CD4-positive, alpha-beta T cell (primary cell): ENCODE results near the gene SATB2. TPM values are rescaled to one million over a fixed set of nuclear protein-coding genes. Genes with fewer than 3 reads are reported as not detected.

ENCODE experiments used
- ATAC-seq: fragments of 200-7000 bp; cut with Tn5 transposase; one replicate; pipeline ENCODE4 v1.10.0; 2022; ENCODE audit warnings: mild to moderate bottlenecking; ENCODE audit not compliant: poor library complexity
- CTCF ChIA-PET: fragments of 350-600 bp; sonication (Branson Sonifier 250); formaldehyde crosslinking; loops from one replicate; lab custom pipeline; 2021; ENCODE audit warnings: antibody characterized with exemption, inconsistent platforms; lab: Charles Lee
- POLR2A ChIA-PET: fragments of 350-600 bp; sonication (Branson Sonifier 250); formaldehyde crosslinking; loops from one replicate; lab custom pipeline; 2021; ENCODE audit warnings: antibody characterized with exemption, inconsistent platforms; lab: Charles Lee
- DNase-seq, 14 experiments: peaks; one replicate each; pipeline ENCODE4 v3.0.0-alpha.2; 2013 to 2020; ENCODE audit warnings: mixed read lengths in 2 of 14
- H3K27ac ChIP-seq, 2 donors: one replicate each; pipeline versions ENCODE4 v1.5.1 to v1.7.0; 2013; ENCODE audit warnings: low read length in 2 of 2, low read depth in 1 of 2, mild to moderate bottlenecking in 1 of 2
- H3K27me3 ChIP-seq, 2 experiments: 1 replicate in 1 of 2; 2 replicates in 1 of 2; pipeline versions ENCODE4 v1.6.1 to v1.7.0; 2013; ENCODE audit warnings: low read length in 2 of 2, control low read depth in 1 of 2, mild to moderate bottlenecking in 1 of 2, moderate library complexity in 1 of 2; ENCODE audit not compliant: insufficient read depth in 2 of 2, control insufficient read depth in 1 of 2
- H3K36me3 ChIP-seq: one replicate; pipeline ENCODE4 v1.6.1; 2013; ENCODE audit warnings: low read length, control low read depth; ENCODE audit not compliant: insufficient read depth
- H3K4me1 ChIP-seq: one replicate; pipeline ENCODE4 v1.6.1; 2013; ENCODE audit warnings: low read length, control low read depth; ENCODE audit not compliant: insufficient read depth
- H3K4me3 ChIP-seq: one replicate; pipeline ENCODE4 v1.5.1; 2013; ENCODE audit warnings: mild to moderate bottlenecking, low read length, moderate library complexity
- H3K9me3 ChIP-seq, 2 experiments: 1 replicate in 1 of 2; 2 replicates in 1 of 2; pipeline versions ENCODE4 v1.6.1 to v1.7.0; 2013; ENCODE audit warnings: low read length in 2 of 2, mild to moderate bottlenecking in 2 of 2, control low read depth in 1 of 2, moderate library complexity in 1 of 2; ENCODE audit not compliant: control insufficient read depth in 1 of 2, insufficient read depth in 1 of 2
- H3K27ac Mint-ChIP-seq: one replicate; pipeline ENCODE4 v1.8.0; 2020; ENCODE audit warnings: mixed read lengths
- H3K27me3 Mint-ChIP-seq: one replicate; pipeline ENCODE4 v1.8.0; 2021; ENCODE audit warnings: mixed read lengths
- H3K36me3 Mint-ChIP-seq: one replicate; pipeline ENCODE4 v1.8.0; 2021; ENCODE audit warnings: low read depth, mixed read lengths
- H3K4me1 Mint-ChIP-seq: one replicate; pipeline ENCODE4 v1.8.0; 2021; ENCODE audit warnings: low read depth, mixed read lengths
- H3K4me3 Mint-ChIP-seq: one replicate; pipeline ENCODE4 v1.8.0; 2020; ENCODE audit warnings: mild to moderate bottlenecking, mixed read lengths
- H3K9me3 Mint-ChIP-seq: one replicate; pipeline ENCODE4 v1.8.0; 2020; ENCODE audit warnings: mixed read lengths
- CTCF ChIP-seq: fragments of 200-600 bp; IDR thresholded peaks from one replicate; pipeline ENCODE4 v1.8.0; 2022; ENCODE audit warnings: antibody characterized with exemption, mild to moderate bottlenecking
- intact Hi-C, 2 experiments: fragments of 100-400 bp; cut with DNase I in 1 of 2; cut with micrococcal nuclease in 1 of 2; formaldehyde crosslinking; loops; one replicate each; pipeline versions ENCODE4 v1.15.1 to v1.9.0; 2023 to 2025; cut with DNase I, micrococcal nuclease
- total RNA-seq, 174 experiments: library from RNA in 2 of 174; stranded (reverse) in 2 of 174; gene quantifications; one replicate each; pipeline ENCODE4 v1.2.3 and lab custom pipeline; 2021 to 2026

Gene SATB2
- total RNA-seq, 2 experiments from 2014 or later: not detected

- intact Hi-C loops: no loop called here
- ATAC-seq: no peak
Measured at GRCh38 chr2:199449956-199450355, 7.8 kb downstream of the SATB2 start.

DNA sequence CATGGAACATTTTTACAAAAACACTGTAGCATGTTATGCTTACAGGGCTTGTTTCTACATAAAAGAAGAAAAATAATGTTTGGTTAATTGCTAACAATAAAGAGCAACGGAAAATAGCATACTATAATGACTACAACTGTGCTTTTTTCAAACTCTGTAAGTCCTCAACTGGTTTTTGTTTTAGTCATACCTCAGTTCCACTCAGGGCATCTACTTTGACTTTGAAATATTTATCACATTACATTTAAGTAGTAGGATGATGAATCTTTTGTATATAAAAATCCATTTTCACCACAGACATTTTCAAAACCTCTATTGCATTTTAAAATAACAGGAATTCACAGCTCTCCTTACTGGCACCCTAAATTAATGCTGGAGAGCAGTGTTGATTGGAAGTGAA lies 8.3 kb downstream of the SATB2 start:
- Mint-ChIP-seq H3K4me3 (no peak overlapping the region), H3K36me3 (no peaks in the 10 kb centered on the region), H3K27me3 (peaks cover 87% of the 10 kb centered on the region), H3K4me1 (no peaks in the 10 kb centered on the region), H3K27ac (no peak overlapping the region), H3K9me3 (no peaks in the 10 kb centered on the region)
- H3K27me3 ChIP-seq: peaks cover 12 to 56% of the 10 kb centered on the region in 2 experiments
- no peak overlapping the region for H3K4me3 ChIP-seq
- ChIA-PET POLR2A (interaction anchor here (0.9 kb wide), 1 partner anchor 17 kb away, joined by 4 read pairs; no protein-coding TSS in a partner anchor), CTCF (no interaction called here)
- no peaks in the 10 kb centered on the region for H3K36me3 ChIP-seq
- intact Hi-C loops: no loop called here
- DNase-seq (no peak), ATAC-seq (no peak)
- H3K9me3 ChIP-seq: no peaks in the 10 kb centered on the region
- H3K4me1 ChIP-seq: no peaks in the 10 kb centered on the region
- no peak for TF ChIP-seq CTCF
- H3K27ac ChIP-seq: no peak overlapping the region

More at GRCh38 chr2:199449956-199450355, 7.8 kb downstream of the SATB2 start:
- Histone ChIP-seq H3K27ac (no peak overlapping the region), H3K36me3 (no peaks in the 10 kb centered on the region), H3K4me3 (no peak overlapping the region), H3K9me3 (no peaks in the 10 kb centered on the region), H3K27me3 (peaks cover 12 to 61% of the 10 kb centered on the region in 2 experiments), H3K4me1 (no peaks in the 10 kb centered on the region)
- no peaks in the 10 kb centered on the region for H3K4me1 Mint-ChIP-seq
- TF ChIP-seq CTCF: no peak
- no peak overlapping the region for H3K27ac Mint-ChIP-seq
- POLR2A ChIA-PET: interaction anchor here (0.9 kb wide), 1 partner anchor 16 kb away, joined by 4 read pairs; no protein-coding TSS in a partner anchor
- no peak overlapping the region for H3K4me3 Mint-ChIP-seq
- no peak for DNase-seq
- no peaks in the 10 kb centered on the region for H3K36me3 Mint-ChIP-seq
- H3K9me3 Mint-ChIP-seq: no peaks in the 10 kb centered on the region
- peaks cover 87% of the 10 kb centered on the region for H3K27me3 Mint-ChIP-seq
- CTCF ChIA-PET: no interaction called here

GRCh38 chr2:199446996-199447576 lies 10.7 kb downstream of the SATB2 start:
- ChIA-PET CTCF (no interaction called here), POLR2A (interaction anchor here (0.6 kb wide), 1 partner anchor 500 kb away, joined by 3 read pairs; no protein-coding TSS in a partner anchor)
- Histone ChIP-seq H3K36me3 (no peaks in the 10 kb centered on the region), H3K27me3 (peaks cover 12 to 44% of the 10 kb centered on the region in 2 experiments), H3K4me1 (no peaks in the 10 kb centered on the region), H3K9me3 (no peaks in the 10 kb centered on the region), H3K27ac (no peak overlapping the region), H3K4me3 (no peak overlapping the region)
- no peak for ATAC-seq
- DNase-seq: no peak
- H3K9me3 Mint-ChIP-seq: no peaks in the 10 kb centered on the region
- no peak for TF ChIP-seq CTCF
- H3K27ac Mint-ChIP-seq: no peak overlapping the region
- no peaks in the 10 kb centered on the region for H3K36me3 Mint-ChIP-seq
- intact Hi-C loops: no loop called here
- H3K27me3 Mint-ChIP-seq: peaks cover 89% of the 10 kb centered on the region
- H3K4me3 Mint-ChIP-seq: no peak overlapping the region
- no peaks in the 10 kb centered on the region for H3K4me1 Mint-ChIP-seq
